ACC112 (cell line): ENCODE measurements around the gene PLXNA2.

Source experiments
- H2AFZ ChIP-seq: fragments of 200-600 bp; sonication (generic); one replicate; pipeline ENCODE4 v1.6.0; 2017; ENCODE audit warnings: antibody characterized with exemption, low read length; ENCODE audit not compliant: unreplicated experiment
- H3K27ac ChIP-seq: fragments of 200-600 bp; sonication (generic); 2 replicates; pipeline ENCODE4 v1.5.1; 2014; ENCODE audit warnings: low read depth, mild to moderate bottlenecking, antibody characterized with exemption, low read length, moderate library complexity
- H3K27me3 ChIP-seq: fragments of 200-600 bp; sonication (generic); 2 replicates; pipeline ENCODE4 v1.6.1; 2014; ENCODE audit warnings: mild to moderate bottlenecking, antibody characterized with exemption, low read length, moderate library complexity, mixed read lengths; ENCODE audit not compliant: insufficient read depth
- H3K36me3 ChIP-seq: fragments of 200-600 bp; sonication (generic); 2 replicates; pipeline ENCODE4 v1.6.1; 2016; ENCODE audit warnings: mild to moderate bottlenecking, antibody characterized with exemption, low read length, moderate library complexity, mixed read lengths; ENCODE audit not compliant: insufficient read depth
- H3K4me1 ChIP-seq: fragments of 200-600 bp; sonication (generic); one replicate; pipeline ENCODE4 v1.6.1; 2016; ENCODE audit warnings: low read length, mixed read lengths; ENCODE audit not compliant: insufficient read depth, unreplicated experiment, control insufficient read depth
- H3K4me3 ChIP-seq: fragments of 200-600 bp; sonication (generic); 2 replicates; pipeline ENCODE4 v1.5.1; 2014; ENCODE audit warnings: mild to moderate bottlenecking, low read depth, low read length
- H3K79me2 ChIP-seq: fragments of 200-600 bp; sonication (generic); one replicate; pipeline ENCODE4 v1.6.0; 2016; ENCODE audit warnings: low read length; ENCODE audit not compliant: control insufficient read depth, unreplicated experiment, insufficient read depth

The PLXNA2 gene

DNA sequence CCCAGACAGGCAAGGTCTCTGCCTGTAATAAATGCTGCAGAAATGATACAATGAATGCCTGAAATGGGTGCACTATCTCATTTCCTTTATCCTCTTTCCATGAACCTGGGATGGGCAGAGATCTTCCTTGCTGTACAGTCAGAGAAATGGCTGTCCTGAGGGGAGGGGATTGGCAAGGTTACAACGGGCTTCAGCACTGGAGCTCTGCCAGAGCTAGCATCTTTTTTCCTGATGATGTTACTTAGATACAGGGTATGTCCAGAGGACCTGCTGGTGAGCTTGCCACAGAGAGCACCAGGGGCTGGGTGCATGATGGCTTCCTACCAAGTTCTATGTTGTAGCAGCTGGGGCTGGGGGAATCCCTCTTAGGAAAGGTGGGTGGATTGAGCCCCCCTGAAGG lies 115.1 kb downstream of the PLXNA2 start:
- Histone ChIP-seq H3K4me3 (no peak overlapping the region), H3K27ac (no peak overlapping the region), H3K36me3 (0 out of 2 replicates have a peak, but pooled peaks cover 2% of the 10 kb centered on the region), H2AFZ (no peak overlapping the region), H3K4me1 (peaks cover 3% of the 10 kb centered on the region), H3K79me2 (peaks cover 13% of the 10 kb centered on the region), H3K27me3 (no peaks in the 10 kb centered on the region)

DNA sequence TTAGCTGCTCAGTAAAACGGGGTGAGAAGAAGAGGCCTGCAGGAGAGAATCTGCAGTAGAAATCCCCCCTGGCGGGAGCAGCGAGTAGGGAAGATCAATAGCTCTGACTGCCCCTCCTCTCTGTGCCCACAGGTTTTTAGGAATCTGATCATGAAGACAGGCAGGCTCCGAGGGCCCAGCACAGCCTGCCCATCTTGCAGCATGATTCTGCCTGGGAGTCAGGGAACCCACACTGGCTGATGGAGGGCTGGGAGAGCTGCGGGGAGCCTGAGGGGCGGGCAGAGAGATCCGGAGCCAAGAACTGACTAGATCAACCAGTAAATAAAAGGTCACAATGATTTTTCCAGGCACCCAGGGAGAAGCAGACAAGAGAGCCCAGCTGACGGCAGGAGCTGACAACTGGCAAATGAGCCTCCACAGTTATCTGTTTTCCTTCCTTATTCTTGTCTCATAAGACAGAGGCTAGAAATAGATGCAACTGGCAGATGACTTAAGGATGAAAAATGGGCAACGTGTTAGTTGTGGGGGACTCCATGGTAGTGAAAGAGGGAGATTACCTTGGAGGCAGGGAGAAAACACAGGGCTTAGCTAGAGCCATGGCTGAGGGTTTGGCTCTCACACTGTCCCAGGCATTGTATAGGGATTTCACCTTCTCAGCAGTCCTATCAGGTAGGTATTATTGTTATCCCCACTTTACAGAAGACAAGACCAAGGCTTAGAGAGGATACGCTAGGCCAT lies 116.2 kb downstream of the PLXNA2 start:
- Histone ChIP-seq H3K27me3 (no peaks in the 10 kb centered on the region), H3K4me1 (peaks cover 3% of the 10 kb centered on the region), H3K4me3 (no peak overlapping the region), H3K36me3 (0 out of 2 replicates have a peak, but pooled peaks cover 2% of the 10 kb centered on the region), H3K27ac (no peak overlapping the region), H2AFZ (no peak overlapping the region), H3K79me2 (peaks cover 12% of the 10 kb centered on the region)

DNA sequence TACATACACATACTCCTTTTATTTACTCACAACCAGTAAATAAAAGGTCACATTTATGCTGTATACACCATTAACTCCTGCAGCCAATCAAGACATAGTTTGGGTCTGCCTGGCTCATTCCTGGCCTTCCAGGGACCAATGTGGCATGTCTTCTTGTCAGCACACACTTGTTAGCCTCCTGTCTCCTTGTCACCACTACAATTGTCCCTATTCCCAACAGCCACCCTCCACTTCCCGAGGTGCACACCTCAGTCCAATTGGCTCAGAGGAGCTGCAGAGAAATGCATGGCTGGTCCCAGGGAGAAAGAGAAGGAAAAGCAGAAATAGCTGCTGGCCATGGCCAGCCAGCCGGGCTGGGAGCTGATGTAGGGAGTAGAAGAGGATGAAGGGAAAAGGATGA lies 116.9 kb downstream of the PLXNA2 start:
- Histone ChIP-seq H2AFZ (no peak overlapping the region), H3K36me3 (0 out of 2 replicates have a peak, but pooled peaks cover 2% of the 10 kb centered on the region), H3K27ac (no peak overlapping the region), H3K4me3 (no peak overlapping the region), H3K79me2 (peaks cover 10% of the 10 kb centered on the region), H3K4me1 (peaks cover under 1% of the 10 kb centered on the region), H3K27me3 (no peaks in the 10 kb centered on the region)

DNA sequence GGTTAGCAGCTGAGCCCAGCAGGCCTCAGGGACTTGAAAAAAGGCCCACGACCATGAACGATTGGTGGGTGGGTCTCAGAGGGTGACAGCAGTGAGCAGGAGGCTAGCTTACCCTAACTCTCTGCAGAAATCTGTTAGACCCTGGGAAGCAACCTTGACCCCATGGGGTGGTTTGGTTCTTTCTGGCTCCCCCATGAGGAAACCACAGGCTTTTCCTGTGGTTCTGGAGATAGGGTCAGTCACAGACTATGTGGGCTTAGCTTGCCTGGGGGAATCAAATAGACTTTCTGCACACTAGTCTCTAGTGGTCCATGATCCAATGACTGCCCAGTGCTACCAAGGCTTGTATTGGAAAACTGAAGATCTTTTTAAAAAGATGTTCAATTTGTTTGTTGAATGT lies 118.1 kb downstream of the PLXNA2 start:
- no peaks in the 10 kb centered on the region for H3K27me3 ChIP-seq
- H3K4me3 ChIP-seq = no peak overlapping the region
- H3K4me1 ChIP-seq = peaks cover under 1% of the 10 kb centered on the region
- no peak overlapping the region for H3K27ac ChIP-seq
- peaks cover 17% of the 10 kb centered on the region for H3K79me2 ChIP-seq
- peaks cover 6% of the 10 kb centered on the region; the same call in 1 of the 2 replicates for H3K36me3 ChIP-seq
- no peak overlapping the region for H2AFZ ChIP-seq

DNA sequence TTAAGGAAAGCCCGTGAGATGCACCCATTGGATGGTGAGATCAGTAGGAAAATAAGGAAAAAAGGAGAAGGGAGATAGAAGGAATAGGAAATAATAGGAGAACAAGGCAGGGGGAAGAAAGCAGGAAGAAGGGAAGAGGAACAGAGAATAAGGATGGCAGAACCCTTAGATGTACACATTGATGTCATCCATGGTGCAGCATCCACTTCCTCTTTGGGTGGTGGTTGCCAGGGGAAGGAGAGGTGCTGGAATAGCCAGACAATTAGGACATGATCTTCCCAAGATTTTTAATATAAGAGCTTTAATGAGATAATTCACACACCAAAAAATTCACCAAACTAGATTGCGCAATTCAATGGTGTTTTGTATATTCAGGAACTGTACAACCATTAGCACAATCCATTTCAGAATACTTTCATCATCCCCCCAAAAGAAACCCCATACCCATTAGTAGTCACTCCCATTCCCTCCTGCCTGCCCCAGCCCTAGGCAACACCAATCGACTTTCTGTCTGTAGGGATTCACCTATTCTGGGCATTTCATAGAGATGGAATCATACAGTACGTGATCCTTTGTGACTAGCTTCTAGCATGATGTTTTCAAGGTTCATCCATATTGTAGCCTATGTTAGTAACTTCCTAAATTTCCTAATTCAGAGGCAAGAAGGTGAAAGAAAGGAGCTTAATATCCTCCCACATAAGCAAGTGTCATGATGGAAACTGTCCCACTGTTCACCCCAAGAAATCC lies 121.4 kb downstream of the PLXNA2 start:
- no peaks in the 10 kb centered on the region for H3K27me3 ChIP-seq
- no peak overlapping the region for H3K27ac ChIP-seq
- peaks cover 6% of the 10 kb centered on the region; the same call in 1 of the 2 replicates for H3K36me3 ChIP-seq
- no peak overlapping the region for H3K4me3 ChIP-seq
- H2AFZ ChIP-seq = no peak overlapping the region
- peaks cover 16% of the 10 kb centered on the region for H3K4me1 ChIP-seq
- peaks cover 11% of the 10 kb centered on the region for H3K79me2 ChIP-seq

DNA sequence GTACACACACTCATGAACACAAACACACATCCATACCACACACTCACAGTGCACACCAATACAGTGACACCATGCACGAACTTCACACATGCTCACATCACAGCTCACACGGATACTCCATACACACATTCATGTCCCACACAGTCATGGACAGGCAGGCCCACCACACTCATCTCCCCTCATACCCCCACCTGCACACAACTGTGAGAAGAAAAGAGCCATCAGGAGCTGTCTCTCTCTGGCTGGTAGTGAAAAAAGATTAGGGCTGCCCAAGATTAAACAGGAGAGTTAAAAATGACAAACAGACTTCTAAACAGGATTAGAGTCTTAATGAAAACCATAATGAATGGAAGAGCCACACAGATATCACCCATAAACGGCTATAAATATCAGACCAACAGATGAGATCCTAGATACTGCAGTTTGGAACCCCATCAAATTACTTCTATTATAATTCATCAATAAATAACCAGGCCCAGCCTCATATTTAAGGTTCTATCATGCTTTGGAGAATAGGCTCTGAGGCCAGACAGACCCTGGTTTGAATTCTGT lies 122.3 kb downstream of the PLXNA2 start:
- Histone ChIP-seq H3K4me1 (peaks cover 16% of the 10 kb centered on the region), H3K27me3 (no peaks in the 10 kb centered on the region), H2AFZ (no peak overlapping the region), H3K36me3 (peaks cover 6% of the 10 kb centered on the region; the same call in 1 of the 2 replicates), H3K27ac (no peak overlapping the region), H3K79me2 (peaks cover 7% of the 10 kb centered on the region), H3K4me3 (no peak overlapping the region)

DNA sequence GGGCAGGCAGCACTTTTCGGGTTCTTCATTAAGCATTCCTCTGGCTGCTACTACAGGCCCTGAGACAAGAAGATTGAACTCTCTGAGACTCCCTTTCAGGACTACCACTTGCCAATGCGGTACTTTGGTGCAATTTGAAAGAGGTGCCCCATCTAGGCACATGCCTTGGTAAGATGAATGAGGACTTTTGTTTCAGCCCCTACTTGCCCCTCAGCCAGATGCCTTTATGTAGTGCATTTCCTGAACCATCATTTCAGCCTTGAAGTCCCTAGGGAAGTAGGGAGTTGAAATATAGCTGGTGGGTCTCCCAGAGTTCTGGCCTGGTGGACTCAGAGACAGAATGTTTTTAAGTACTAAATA lies 123.8 kb downstream of the PLXNA2 start:
- H3K79me2 ChIP-seq = peaks cover 7% of the 10 kb centered on the region
- H3K36me3 ChIP-seq = peaks cover 4% of the 10 kb centered on the region; the same call in 1 of the 2 replicates
- peaks cover 16% of the 10 kb centered on the region for H3K4me1 ChIP-seq
- H3K4me3 ChIP-seq = no peak overlapping the region
- H2AFZ ChIP-seq = no peak overlapping the region
- no peak overlapping the region for H3K27ac ChIP-seq
- H3K27me3 ChIP-seq = no peaks in the 10 kb centered on the region

DNA sequence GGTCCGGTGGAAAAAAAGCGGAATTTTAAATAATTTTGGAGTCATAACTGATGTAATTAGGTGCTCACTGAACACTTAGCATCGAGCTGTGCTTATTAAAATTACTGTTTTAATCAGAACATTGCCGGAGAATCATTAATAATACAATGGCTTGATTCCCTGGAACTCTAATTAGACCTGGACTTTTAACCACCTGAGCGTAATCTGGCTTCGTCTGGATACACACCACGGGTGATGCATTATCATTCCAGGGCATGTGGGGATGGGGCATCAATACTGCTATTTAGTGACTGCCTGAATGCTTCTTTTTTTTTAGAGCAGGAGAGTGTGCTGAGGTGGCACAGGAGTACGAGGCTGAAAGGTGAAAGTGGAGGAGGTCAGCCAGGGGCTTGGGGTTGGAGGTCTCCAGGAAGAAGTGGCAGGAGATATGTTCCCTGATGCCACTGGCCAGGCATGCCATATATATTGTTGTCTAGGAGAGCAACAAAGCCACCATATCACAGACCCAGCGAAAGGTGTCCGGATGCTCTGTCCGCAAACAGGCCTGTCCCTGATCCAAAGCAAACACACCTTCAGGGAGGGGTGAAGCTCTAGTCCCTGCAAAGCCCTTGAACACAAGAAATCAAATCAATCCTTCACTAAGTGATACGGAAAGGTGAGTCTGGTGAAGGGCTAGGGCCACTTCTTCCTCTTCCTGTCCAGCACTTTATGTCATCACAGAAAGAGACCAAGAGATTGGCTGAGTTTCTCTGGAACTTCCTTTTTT lies 125.2 kb downstream of the PLXNA2 start:
- H3K4me1 ChIP-seq = peaks cover 16% of the 10 kb centered on the region
- H3K36me3 ChIP-seq = peaks cover 4% of the 10 kb centered on the region; the same call in 1 of the 2 replicates
- H2AFZ ChIP-seq = no peak overlapping the region
- H3K79me2 ChIP-seq = peaks cover 7% of the 10 kb centered on the region
- no peak overlapping the region for H3K4me3 ChIP-seq
- H3K27me3 ChIP-seq = no peaks in the 10 kb centered on the region
- H3K27ac ChIP-seq = no peak overlapping the region

DNA sequence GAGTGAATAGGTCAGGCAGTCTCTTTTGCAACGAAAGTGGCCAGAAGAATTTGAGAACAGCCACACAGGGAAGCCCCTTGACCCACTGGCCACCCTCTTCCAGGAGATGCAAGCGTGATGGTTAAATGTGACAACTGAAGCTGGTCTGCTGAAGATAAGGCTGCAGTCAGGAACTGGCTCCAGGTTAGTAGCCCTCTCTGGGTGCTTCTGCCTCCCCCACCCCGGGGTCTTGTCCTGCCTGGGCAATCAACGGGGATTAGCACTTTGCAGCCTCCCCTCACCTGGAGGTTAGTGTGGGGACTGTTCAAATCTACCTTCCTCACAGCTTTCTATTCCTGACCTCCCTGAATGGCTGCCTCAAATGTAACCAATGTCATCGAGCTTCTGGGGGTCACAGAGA lies 125.9 kb downstream of the PLXNA2 start:
- no peak overlapping the region for H3K27ac ChIP-seq
- no peak overlapping the region for H3K4me3 ChIP-seq
- H2AFZ ChIP-seq = no peak overlapping the region
- peaks cover 7% of the 10 kb centered on the region for H3K79me2 ChIP-seq
- H3K36me3 ChIP-seq = peaks cover 4% of the 10 kb centered on the region; the same call in 1 of the 2 replicates
- no peaks in the 10 kb centered on the region for H3K27me3 ChIP-seq
- peaks cover 16% of the 10 kb centered on the region for H3K4me1 ChIP-seq

DNA sequence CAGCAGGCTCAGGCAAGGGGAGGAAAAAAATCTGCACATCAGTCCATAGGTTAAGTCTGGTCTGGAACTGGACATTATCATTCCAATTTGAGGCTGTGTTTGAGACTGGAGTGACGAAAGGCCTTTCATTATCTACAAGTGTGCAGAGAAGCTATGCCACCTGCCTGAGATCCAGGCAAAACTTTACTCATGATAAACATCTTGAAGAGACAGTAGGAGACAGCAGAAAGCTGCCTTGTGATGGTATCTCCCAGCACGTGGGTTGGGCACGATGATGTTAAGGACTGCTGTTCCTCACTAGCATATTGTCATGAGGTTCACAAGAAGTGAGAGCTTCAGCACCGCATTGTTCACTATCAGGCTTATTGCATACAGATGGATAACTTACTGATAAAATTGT lies 126.4 kb downstream of the PLXNA2 start:
- Histone ChIP-seq H3K36me3 (peaks cover 4% of the 10 kb centered on the region; the same call in 1 of the 2 replicates), H3K27ac (no peak overlapping the region), H3K4me1 (peaks cover 16% of the 10 kb centered on the region), H2AFZ (no peak overlapping the region), H3K4me3 (no peak overlapping the region), H3K79me2 (peaks cover 10% of the 10 kb centered on the region), H3K27me3 (no peaks in the 10 kb centered on the region)
